ENCODE data around the gene PDIK1L.

DNA sequence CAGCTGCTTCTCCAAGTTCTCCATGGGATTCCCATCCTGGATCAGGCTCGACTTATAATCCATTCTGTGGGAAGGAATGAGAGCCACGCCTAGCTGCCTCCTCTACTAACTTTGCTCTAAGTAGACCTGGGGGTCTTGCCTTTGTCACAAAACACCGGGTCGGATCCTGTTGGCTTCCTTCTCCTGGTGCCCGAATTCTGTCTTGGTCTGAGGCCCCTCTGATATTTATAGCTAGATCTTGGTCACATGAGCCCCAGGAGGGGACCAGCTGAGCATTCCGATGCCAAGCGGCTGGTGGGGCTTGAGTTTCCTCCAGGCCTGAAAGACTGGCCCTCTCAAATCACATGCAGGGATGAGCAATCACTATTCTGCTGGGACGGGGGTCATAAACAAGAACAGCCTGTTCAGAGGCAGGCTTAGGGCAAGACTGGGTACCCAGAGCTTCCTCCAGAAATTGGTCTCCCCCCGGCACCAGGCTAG is 44.2 kb upstream of the PDIK1L start, which contains the start of gene TRIM63:
- TF ChIP-seq CBX8 (IDR thresholded peaks at IDR 0.05; ENCODE audit: borderline replicate concordance, extremely low read depth, low read depth, low read length, poor library complexity, severe bottlenecking) (no peak), ELF4 (CRISPR knock-in tag; IDR thresholded peaks at IDR 0.05) (no peak), ZNF766 (CRISPR knock-in tag; conservative IDR thresholded peaks at IDR 0.05) (no peak), ZNF354B (CRISPR knock-in tag; IDR thresholded peaks at IDR 0.05) (no peak), THAP7 (CRISPR knock-in tag; IDR thresholded peaks at IDR 0.05) (no peak), ZBED1 (IDR thresholded peaks at IDR 0.05) (no peak), USF2 (CRISPR knock-in tag; IDR thresholded peaks at IDR 0.05) (no peak)
- TF ChIP-seq, protein P1, sequence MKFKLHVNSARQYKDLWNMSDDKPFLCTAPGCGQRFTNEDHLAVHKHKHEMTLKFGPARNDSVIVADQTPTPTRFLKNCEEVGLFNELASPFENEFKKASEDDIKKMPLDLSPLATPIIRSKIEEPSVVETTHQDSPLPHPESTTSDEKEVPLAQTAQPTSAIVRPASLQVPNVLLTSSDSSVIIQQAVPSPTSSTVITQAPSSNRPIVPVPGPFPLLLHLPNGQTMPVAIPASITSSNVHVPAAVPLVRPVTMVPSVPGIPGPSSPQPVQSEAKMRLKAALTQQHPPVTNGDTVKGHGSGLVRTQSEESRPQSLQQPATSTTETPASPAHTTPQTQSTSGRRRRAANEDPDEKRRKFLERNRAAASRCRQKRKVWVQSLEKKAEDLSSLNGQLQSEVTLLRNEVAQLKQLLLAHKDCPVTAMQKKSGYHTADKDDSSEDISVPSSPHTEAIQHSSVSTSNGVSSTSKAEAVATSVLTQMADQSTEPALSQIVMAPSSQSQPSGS (CRISPR knock-in tag; IDR thresholded peaks at IDR 0.05): no peak
- TF ChIP-seq, protein P2, sequence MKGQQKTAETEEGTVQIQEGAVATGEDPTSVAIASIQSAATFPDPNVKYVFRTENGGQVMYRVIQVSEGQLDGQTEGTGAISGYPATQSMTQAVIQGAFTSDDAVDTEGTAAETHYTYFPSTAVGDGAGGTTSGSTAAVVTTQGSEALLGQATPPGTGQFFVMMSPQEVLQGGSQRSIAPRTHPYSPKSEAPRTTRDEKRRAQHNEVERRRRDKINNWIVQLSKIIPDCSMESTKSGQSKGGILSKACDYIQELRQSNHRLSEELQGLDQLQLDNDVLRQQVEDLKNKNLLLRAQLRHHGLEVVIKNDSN (CRISPR knock-in tag; IDR thresholded peaks at IDR 0.05): no peak
- TF ChIP-seq, protein P3, sequence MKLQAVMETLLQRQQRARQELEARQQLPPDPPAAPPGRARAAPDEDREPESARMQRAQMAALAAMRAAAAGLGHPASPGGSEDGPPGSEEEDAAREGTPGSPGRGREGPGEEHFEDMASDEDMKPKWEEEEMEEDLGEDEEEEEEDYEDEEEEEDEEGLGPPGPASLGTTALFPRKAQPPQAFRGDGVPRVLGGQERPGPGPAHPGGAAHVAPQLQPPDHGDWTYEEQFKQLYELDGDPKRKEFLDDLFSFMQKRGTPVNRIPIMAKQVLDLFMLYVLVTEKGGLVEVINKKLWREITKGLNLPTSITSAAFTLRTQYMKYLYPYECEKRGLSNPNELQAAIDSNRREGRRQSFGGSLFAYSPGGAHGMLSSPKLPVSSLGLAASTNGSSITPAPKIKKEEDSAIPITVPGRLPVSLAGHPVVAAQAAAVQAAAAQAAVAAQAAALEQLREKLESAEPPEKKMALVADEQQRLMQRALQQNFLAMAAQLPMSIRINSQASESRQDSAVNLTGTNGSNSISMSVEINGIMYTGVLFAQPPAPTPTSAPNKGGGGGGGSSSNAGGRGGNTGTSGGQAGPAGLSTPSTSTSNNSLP (IDR thresholded peaks at IDR 0.05; ENCODE audit: borderline replicate concordance, low read depth, low read length): no peak
- TF ChIP-seq, protein P4, sequence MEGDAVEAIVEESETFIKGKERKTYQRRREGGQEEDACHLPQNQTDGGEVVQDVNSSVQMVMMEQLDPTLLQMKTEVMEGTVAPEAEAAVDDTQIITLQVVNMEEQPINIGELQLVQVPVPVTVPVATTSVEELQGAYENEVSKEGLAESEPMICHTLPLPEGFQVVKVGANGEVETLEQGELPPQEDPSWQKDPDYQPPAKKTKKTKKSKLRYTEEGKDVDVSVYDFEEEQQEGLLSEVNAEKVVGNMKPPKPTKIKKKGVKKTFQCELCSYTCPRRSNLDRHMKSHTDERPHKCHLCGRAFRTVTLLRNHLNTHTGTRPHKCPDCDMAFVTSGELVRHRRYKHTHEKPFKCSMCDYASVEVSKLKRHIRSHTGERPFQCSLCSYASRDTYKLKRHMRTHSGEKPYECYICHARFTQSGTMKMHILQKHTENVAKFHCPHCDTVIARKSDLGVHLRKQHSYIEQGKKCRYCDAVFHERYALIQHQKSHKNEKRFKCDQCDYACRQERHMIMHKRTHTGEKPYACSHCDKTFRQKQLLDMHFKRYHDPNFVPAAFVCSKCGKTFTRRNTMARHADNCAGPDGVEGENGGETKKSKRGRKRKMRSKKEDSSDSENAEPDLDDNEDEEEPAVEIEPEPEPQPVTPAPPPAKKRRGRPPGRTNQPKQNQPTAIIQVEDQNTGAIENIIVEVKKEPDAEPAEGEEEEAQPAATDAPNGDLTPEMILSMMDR (IDR thresholded peaks at IDR 0.05 in 2 of 3, conservative IDR thresholded peaks at IDR 0.05 in 1 of 3; ENCODE audit: insufficient read depth in 2 of 3, low read depth in 1 of 3, low read length in 3 of 3): no peak
